SKM-1 treated with dmso at 0.1 percent for 144 hours (cell line): Measurements from ENCODE around the gene KIF1A.

Source experiments
- DNase-seq: peaks from one replicate; lab custom pipeline; 2025; ENCODE audit not compliant: unreplicated experiment; lab: John Stamatoyannopoulos, UW

KIF1A gene, protein sequence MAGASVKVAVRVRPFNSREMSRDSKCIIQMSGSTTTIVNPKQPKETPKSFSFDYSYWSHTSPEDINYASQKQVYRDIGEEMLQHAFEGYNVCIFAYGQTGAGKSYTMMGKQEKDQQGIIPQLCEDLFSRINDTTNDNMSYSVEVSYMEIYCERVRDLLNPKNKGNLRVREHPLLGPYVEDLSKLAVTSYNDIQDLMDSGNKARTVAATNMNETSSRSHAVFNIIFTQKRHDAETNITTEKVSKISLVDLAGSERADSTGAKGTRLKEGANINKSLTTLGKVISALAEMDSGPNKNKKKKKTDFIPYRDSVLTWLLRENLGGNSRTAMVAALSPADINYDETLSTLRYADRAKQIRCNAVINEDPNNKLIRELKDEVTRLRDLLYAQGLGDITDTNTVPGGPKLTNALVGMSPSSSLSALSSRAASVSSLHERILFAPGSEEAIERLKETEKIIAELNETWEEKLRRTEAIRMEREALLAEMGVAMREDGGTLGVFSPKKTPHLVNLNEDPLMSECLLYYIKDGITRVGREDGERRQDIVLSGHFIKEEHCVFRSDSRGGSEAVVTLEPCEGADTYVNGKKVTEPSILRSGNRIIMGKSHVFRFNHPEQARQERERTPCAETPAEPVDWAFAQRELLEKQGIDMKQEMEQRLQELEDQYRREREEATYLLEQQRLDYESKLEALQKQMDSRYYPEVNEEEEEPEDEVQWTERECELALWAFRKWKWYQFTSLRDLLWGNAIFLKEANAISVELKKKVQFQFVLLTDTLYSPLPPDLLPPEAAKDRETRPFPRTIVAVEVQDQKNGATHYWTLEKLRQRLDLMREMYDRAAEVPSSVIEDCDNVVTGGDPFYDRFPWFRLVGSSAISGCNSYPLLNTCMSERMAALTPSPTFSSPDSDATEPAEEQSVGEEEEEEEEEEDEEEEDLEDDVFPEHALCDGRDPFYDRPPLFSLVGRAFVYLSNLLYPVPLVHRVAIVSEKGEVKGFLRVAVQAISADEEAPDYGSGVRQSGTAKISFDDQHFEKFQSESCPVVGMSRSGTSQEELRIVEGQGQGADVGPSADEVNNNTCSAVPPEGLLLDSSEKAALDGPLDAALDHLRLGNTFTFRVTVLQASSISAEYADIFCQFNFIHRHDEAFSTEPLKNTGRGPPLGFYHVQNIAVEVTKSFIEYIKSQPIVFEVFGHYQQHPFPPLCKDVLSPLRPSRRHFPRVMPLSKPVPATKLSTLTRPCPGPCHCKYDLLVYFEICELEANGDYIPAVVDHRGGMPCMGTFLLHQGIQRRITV (N-terminal part only)

DNA sequence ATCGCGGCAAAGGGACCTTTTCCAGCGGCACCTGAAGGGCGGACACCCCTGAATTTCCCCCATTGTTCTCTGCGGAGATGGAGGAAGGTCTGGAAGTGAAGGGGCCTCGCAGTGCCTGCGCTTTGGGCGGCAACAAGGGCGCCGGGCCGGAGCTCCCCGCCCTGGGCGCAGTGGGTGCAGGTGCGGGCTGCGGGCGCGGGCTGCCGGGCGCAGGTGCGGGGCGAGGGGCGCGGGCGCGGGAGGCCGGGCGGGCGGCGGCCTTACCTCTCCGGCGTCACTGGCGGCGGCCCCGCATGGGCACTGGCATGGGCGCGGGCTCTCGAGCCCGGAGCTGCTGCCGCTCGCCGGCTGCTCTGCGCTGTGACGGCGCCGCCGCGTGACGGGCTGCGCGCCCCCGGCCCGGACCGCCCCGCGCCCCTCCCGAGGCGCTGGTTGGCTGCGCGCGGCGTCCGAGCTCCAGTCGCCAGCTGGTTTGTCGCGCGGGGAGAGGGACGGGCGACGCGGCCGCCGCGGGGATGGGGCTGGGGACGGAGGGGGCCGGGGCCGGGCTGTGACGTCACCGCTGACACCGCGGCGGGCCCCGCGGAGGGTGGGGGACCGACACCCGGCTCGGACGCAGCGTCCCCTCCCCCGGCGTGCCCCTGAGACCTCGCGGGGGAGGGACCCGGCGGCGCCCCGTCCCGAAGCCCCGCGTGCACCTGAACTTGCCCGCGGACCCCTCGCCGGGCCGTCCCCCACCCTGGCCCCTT lies at the start of gene KIF1A:
TSS of gene KIF1A (minus strand) at position 362 of the 749 bp plus-strand sequence. CDS start 22,467 bp downstream, outside the sequence.
- no peak for DNase-seq

DNA sequence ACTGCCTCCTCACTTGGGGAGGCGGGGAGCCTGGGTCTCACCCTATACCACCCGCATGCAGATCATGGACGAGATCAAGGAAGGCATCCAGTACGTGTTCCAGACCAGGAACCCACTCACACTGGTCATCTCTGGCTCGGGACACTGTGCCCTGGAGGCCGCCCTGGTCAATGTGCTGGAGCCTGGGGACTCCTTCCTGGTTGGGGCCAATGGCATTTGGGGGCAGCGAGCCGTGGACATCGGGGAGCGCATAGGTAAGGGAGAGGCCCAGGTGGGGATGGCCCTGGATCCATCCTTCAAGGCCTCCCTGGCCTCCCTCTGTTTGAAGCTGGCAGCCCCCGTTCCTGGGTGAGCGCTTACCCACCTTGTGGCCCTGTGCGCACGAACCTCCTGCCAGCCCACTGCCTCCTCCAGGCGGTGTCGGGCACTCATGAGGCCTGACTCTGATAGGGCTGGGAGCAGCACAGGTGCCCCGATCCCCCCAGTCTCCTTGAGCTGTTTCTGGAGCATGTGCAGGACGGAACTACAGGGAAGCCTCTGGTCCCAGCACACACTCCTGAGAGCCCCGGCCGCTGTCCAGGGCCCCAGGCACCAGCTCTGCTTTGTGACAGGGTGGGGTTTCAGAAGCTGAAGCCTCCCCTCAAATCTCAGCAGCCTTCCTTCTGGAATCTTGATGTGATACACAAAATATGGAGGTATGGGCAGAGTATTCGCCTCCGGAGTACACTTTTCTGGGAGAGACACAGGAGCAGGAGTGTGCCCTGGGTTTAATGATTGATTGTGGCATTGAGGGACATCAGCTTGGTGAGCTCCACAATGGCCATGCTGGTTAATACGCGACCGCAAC lies 49.3 kb upstream of the KIF1A start:
- DNase-seq = no peak

DNA sequence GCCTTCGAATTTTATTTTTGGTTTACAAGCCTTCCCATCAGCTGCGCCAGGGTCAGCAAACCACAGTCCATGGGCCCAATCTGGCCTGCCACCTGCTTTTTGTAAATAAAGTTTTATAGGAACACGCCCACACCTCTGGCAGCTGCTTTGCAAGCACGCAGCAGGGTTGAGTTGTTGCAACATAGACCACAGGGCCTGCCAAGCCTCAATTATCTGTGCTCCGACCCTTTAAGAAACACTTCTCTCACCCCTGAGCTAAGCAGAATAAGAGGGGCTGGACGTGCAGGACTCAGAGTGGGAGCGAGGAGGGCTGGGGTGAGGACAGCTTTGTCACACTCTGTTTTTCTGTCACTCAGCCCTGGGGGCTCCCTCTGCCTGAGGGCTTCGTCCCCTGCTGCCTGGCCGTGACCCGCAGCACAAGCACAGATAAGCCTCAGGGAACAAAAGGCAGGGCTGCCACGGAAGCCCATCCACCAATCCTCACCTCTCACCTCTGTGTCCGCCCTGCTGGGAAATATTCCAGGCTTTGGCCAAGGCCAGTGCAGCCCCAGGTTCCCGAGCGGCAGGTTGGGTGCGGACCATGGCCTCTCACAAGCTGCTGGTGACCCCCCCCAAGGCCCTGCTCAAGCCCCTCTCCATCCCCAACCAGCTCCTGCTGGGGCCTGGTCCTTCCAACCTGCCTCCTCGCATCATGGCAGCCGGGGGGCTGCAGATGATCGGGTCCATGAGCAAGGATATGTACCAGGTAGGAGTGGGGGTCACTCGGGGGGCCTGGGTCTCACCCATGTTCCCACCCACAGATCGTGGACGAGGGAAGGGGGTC lies 48.5 kb upstream of the KIF1A start, which contains the start of gene AGXT:
TSS of gene AGXT (plus strand) at position 539 of the 823 bp plus-strand sequence. CDS start at position 581, 42 bp downstream.
- DNase-seq = no peak

DNA sequence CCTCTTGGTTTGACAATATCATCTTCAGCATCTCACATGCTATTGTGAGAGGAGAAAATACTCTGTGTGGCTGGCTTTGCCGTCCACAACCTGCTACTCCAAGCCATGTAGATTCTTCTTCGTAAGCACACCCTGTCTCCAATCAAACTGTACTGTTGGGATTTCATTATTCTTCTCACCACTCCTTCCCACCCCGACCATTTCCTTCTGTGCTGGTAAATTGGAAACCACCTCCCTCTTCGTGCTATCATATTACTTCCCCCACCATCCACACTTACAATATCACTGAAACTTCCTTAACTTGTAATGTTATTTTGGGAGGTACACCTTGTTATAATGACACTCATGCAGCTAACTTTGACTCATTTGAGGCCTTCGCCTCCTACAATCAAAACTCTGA lies 45.4 kb upstream of the KIF1A start:
- DNase-seq = no peak

DNA sequence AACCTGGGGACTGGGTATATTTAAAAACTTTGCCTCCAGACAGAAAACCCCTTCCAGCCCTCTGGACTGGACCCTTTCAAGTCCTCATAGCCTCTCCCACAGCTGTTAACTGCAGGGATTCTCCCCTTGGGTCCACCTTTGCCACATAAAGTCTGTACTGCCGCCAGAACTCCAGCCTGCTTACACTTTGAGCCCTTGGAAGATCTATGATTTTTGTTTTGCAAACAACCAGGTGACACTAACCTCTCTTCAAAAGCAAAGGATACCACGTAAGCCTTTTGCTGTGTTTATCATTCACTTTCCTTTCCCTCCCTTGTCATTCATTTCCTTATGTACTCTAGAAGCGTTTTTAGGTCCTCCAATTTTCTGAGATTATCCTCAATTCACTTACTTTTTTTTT lies 44.5 kb upstream of the KIF1A start:
- DNase-seq = no peak

DNA sequence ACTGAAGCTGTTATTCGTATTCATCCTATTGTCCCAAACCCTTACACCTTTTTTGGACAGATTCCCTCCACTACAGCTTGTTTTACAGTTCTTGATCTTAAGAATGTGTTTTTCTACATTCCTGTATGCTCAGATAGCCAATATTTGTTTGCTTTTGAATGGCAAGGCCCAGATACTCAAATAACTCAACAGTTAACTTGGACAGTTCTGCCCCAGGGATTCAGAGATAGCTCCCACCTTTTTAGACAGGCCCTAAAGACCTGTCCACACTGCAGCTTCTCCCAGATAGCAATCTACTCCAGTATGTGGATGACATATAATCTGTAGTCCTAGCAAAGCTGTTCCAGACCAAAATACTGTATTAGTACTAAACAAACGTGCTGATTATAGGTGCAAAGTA lies 41.5 kb upstream of the KIF1A start:
- DNase-seq = no peak

DNA sequence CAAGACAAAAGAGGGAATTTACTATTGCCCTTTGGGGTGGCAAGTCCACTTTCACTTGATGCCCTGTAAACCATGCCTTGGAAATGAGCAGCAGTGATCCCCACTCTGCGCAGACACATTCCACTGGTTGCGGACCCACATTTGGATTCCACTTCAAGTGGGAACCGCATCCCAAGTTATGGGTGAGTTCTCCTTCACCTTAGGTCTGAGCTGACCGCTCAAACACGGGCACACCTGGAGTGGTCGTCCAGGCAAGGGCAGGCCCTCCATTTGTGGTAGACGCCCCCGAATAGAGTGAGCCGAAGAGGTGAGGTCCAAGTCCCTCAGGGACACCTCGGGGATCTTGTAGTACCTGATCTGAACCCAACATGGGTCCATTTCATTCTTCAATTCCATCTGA lies 38.9 kb upstream of the KIF1A start:
- no peak for DNase-seq

DNA sequence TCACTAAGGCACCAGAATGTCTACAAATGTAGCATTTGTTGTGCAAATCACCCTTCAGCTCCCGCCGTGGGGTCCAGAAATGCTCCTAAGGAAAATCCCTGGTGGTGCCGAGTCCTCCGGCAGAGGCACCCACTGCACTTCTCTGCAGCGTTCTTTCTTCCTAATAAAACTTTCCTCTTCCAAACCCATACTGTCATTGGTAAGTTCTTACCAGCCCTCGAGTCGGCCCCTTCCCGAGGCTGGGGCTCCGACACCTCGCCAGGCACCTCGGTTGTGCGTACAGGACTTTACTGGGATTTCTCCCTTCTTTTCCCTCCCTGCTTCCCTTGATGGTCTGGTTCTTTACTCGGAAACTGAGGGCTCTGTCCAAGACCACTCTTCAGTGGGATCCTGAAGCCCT lies 38.3 kb upstream of the KIF1A start:
- no peak for DNase-seq

DNA sequence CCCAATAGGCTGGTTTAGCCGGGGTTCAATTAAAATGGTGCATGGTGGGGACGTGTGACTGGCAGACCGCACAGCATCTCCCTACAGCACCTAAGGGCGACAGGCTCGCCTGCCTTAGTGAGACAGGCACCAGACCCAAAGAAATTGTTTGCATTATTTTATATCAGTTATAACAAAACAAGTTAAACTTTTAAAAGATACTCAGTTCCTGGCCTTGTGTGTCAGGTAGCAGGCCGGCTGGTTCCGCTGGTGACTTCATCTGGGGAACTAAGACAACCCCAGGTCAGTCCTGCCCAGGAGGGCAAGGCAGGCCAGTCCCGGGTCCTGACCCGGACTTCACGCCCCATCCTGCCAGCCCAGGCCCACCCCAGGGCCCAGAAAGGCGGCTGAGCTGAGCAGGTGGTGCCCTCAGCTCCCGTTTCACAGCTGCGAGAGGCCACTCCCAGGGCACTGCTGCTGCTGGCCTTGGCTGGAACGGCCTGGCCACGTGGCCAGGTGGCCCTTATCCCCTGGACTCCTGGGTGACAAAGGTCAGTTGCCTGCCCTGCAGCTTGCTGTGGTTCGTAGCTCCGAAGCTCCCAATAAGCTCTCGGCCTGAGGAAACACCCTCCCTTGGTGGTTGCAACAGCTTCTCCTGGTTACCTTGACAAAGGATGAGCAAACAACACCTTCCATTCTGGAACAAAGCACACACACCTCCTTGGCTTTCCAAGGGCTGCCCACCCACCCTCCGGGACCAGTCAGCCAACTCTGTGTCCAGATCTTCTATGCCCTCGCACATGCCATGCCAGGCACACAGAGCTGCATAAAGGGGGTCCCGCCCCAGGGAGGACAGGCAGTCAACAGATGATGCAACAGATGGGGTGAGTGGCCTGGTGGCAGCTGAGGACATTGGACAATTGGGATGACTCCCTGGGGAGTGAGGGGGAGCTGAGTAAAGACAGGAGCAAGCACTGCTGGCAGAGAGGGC lies 37.3 kb upstream of the KIF1A start:
- DNase-seq = no peak

DNA sequence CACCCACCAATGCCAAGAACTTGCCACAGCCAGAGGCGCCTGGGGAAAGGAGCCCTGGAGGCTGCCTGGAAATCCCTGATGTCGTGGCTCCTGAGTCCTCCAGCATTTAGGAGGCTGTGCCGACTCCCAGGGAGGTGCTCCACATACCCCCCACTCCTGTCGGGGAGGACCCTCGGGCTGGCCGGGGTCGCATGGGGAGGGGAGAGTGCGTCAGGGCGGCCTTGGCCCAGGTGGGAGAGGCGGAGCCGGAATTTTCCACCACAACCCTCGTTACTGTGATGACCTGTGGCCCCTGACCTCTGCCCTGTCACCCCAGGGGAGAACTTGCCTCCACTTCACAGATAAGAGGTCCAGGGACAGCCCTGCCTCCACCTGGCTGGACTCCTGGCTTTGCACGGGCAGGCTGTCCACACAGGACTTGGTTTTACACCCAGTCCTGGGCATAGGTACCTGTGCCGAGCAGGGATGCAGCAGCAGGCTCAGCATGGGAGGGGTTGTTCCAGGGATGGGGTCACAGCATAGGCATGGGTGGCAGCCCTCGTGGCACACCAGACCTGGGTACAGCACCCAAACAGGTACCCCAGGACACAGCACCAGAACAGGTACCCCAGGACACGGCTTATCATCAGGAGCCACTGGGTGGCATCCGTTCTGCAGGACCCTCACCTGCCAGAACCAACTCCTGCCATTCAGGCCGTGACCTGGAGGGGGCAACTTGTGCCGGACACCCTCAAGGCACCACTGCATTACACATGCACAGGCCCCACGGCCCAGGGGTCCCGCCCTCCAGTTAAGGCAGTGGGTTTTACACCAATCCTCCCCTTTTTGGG lies 36.3 kb upstream of the KIF1A start:
- no peak for DNase-seq

DNA sequence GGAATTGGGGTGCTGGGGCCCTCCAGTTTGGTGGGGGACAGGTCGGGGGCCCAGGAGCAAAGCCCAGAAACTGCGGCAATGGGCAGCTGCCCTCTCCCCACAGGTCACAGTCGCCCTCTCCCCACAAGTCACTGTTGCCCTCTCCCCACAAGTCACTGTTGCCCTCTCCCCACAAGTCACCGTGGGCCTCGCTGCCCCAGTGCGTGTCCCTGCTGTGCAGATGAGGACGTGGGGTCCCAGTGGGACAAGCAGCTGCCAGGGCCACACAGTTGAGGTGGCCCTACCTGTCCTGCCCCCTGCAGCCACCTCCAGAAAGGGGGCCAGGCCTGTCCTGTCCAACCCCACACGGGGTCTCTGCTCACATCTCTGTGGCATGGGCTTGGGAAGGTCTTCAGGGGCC lies 35.7 kb upstream of the KIF1A start:
- DNase-seq = no peak

DNA sequence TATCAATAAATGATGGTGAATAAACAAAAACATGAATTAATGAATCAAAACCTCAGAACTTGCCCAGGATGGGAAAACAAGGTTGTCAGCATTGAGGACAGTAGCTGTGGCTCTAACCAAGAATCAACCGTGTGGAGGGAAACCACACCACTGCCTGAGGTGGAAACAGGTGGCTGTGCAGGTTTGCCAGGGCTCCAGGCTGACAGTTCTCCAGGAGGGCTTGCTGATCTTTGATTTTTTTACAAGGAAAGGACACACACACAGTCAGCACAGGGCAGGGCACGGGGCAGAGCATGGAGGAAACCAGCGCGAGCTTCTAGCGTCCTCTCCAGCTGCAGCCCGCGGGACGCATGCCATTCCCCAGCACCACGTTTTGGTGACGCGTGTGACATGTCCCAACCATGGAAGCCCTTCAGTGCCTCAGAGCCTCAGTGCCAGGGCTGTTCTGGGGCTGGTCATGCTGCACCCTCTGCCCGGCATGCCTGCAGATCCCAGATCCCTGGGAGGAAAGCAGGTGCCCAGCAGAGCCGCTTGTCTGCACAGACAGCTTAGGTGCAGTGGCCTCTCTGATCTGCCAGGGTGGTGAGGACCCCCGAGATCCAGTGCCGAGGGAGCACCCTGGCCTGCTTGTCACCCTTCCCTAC lies 32.8 kb upstream of the KIF1A start:
- no peak for DNase-seq

DNA sequence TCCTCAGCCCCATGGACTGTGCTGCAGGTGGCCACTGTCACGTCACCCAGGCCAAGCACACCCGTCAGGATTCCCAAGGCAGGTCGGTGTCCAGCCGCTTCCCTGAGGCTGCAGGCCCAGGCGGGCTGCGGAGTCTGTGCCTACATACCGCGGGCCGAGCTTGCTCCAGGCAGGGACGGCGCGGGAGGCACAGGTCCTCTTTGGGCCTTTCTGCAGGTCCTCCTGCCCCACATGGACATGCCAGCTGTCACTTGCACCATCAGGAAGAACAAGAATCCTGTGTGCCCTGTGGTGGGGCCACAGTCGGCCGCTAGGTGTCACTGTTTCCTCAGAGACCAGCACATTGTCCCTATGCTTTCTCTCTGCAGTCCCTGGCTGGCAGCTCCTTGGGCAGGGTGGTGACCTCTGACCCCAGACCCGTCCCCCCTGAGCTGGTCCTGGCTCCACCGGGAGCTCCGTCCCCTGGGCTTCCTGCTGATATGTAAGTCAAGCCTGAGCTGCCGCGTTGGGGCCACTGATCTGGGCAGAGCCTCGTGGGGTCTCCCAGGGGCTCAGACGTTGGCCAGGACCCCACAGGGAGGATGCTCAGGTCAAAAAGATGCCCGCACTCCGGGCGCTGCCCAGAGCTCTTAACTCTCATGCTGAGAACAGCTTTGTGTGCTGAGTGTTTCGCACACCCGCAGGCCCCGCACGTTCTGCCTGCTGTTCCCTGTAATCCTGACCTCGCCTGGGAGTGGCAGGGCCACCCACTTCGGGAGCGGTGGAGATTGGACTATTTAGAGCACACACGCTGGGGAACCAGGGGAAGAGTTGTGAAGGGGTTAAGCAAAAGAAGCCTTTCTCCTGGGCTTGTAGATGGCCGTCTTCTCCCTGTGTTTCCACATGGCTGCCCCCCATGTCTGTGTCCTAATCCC lies 31.3 kb upstream of the KIF1A start:
- peak; percentile 34 for DNase-seq

DNA sequence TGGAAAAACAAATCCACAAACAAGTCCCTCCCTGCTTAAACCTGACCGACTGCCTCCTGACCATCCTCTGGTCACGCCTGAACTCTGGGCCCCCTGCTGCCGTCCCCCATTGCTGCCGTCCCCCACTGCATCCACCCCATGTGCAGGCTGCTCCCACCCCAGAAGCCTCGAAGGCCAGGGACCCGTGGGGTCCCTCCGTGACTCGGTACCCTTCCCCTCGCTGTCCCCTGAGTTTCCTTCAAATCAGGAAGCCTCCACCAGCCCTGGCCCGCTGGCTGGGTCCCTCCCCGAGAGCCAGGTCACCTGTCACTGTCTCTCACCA lies 30.7 kb upstream of the KIF1A start:
- DNase-seq = no peak

DNA sequence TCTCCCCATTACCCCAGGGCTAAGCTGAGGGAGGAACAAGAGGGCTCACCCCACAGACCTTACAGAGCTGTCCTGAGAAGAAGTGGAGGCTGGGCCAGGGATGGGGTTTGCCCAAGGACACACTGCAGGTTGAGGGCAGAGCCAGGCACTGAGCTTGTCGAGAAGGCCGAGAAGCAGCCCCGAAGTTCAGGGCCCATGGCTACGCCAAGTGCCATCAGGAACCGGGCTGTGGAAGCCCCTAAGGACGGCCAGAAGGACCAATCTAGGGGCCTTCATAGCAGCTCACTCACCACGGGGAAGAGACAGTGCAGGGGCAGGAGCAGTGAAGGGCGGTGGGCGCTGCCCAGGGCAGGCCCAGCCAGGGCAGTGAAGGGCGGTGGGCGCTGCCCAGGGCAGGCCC lies 30.0 kb upstream of the KIF1A start:
- DNase-seq = no peak
